HT-29 (cell line): ENCODE results near the gene CRELD1. TPM values are rescaled to one million over a fixed set of nuclear protein-coding genes. Genes with fewer than 3 reads are reported as not detected.
"Not testable (repeated sequence)": the region's sequence is repeated elsewhere in the genome, so short reads cannot be mapped to it uniquely, and the experiment has no call there.

ENCODE experiments used
- DNase-seq: peaks from one replicate; pipeline ENCODE4 v3.0.0-alpha.2; 2015; ENCODE audit warnings: low spot score
- total RNA-seq: library from RNA; depleted of rRNA; stranded (reverse); fragments of >200 nt; shearing (Covaris generic); gene quantifications from 2 replicates; pipeline ENCODE4 v1.2.3, GENCODE V29; 2014; rRNA removed

CRELD1 gene, protein sequence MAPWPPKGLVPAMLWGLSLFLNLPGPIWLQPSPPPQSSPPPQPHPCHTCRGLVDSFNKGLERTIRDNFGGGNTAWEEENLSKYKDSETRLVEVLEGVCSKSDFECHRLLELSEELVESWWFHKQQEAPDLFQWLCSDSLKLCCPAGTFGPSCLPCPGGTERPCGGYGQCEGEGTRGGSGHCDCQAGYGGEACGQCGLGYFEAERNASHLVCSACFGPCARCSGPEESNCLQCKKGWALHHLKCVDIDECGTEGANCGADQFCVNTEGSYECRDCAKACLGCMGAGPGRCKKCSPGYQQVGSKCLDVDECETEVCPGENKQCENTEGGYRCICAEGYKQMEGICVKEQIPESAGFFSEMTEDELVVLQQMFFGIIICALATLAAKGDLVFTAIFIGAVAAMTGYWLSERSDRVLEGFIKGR
- total RNA-seq: 10.4 and 12.9 TPM in 2 replicates

GRCh38 chr3:9933561-9934234 is at the start of gene CRELD1:
Gene CRELD1 (plus strand): TSS chr3:9933834. CDS start chr3:9934439, 605 bp downstream.
- peak; percentile 93 for DNase-seq

- DNase-seq: peak; percentile 67
Observed at GRCh38 chr3:9884555-9885165, 49.0 kb upstream of the CRELD1 start.

GRCh38 chr3:9886328-9886727 is 47.3 kb upstream of the CRELD1 start:
- no peak for DNase-seq

- DNase-seq: no peak
Observed at GRCh38 chr3:9887480-9887879, 46.2 kb upstream of the CRELD1 start.

- no peak for DNase-seq
Observed at GRCh38 chr3:9888540-9888939, 45.1 kb upstream of the CRELD1 start.

DNA sequence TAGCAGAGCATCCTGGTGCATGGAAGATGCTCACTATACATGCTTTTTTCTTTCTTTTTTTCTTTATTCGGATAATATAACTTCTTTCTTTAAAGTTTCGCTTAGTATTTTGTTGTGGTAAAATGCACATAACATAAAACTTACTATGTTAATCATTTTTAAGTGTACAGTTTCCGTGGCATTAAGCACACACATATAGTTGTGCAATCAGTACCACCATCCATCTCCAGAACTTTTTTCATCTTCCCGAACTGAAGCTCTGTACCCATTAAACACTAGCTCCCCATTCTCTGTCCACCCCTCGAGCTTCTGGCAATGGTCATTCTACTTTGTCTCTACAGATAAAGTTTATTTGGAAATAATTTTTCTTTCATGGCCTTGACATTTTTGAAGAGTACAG is 44.2 kb upstream of the CRELD1 start:
- DNase-seq: no peak

DNA sequence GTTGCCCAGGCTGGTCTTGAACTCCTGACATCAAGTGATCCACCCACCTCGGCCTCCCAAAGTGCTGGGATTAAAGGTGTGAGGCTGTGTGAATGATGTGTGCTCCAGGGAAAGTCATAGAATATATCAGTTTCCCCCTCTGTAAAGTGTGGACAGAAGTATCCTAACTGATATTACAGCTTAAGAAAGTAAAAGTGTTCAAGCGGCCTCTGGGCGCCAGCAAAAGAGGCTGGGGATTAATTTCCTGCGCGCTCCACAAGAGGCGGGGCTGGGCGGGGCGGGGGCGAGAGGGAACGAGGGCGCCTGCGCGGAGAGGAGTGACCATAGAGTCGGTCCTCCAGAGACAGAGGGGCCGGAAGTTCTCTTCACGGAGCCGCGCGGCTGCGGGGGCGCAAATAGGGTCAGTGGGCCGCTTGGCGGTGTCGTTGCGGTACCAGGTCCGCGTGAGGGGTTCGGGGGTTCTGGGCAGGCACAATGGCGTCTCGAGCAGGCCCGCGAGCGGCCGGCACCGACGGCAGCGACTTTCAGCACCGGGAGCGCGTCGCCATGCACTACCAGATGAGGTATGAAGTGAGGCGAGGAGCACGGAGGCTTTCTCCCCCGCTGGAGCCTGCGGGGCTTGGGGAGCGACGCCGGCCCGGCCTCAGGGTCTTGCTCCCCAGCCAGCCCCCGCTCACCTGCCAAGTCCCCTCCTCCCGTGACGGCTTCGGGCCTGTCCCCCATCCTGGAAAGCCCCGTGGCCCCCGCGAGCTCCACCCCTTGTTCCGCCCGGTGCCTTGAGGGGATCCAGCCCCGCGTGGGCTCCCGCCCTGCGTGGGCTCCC is 43.2 kb upstream of the CRELD1 start, which contains the start of gene JAGN1:
Gene JAGN1 (plus strand): TSS at position 362 of the 823 bp plus-strand sequence. CDS start 113 bp downstream, at position 475.
- DNase-seq: peak; percentile 82

DNA sequence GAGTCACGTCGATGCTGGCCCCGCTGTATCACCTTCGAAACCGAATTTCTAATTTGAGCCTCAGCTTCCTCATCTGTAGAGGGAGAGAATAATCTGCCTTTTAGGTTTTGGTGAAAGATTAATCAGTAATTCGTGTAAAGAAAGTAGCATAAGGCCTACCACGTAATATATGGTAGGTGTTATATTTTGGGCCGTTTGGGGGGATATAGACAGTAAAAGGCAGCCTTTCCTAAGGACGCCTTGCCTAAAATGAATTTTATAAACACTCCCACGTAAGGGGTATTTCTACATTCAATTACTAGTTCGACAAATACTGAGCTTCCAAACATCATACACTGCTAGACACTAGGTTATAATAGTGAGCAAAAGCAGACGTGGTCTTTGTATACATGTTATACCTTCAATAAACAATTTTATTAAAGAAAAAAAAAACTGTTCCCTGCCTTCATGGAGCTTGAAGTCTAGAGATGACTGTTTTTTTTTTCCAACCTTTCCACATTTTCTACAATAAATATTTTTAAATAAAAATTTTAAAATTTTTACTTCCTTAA is 42.5 kb upstream of the CRELD1 start:
- DNase-seq: no peak

- no peak for DNase-seq
Observed at GRCh38 chr3:9893739-9894138, 39.9 kb upstream of the CRELD1 start.

GRCh38 chr3:9895715-9896114 is 37.9 kb upstream of the CRELD1 start:
- not testable (repeated sequence) for DNase-seq

GRCh38 chr3:9896755-9897407 is 36.8 kb upstream of the CRELD1 start:
- peak; percentile 24 for DNase-seq

- DNase-seq: peak; percentile 93
Observed at GRCh38 chr3:9897408-9898372, 35.9 kb upstream of the CRELD1 start.

DNA sequence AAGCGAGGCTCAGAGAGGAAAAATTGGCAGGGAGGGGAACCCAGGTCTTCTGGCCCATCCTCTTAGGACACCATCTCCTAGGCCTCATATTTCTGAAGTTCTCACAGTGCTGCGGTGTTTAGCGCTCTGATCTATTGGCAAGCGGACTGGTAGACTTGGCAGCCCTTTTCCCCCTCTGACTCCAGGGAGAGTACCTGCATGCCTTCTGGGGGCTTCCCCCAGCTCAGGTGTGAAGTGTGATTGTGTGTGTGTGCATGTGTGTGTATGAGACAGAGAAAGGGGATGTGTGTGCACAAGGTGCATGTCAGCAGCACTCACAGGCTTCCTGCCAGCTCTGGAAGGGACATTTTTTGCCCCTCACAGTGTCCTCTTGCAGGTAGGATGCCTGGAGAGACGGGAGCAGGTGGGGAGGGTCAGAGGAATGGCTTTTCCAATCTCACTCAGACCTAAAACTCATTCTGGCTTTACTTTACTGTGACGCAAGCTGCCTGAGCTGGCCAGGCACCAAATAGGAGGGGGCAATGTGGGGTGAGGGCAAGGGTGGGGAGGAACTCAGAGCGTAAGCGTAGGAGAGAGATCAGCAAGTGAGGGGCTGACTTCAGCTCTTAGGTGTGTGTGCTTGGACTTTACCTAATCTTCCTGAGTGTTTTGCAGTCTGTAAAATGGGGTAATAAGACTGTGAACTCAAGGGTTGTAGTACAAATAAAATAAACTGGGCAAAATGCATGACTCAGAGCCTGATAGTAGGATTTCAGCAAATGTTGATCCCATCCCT is 35.0 kb upstream of the CRELD1 start:
- peak; percentile 22 for DNase-seq

- DNase-seq: no peak
Observed at GRCh38 chr3:9899289-9899791, 34.3 kb upstream of the CRELD1 start.

DNA sequence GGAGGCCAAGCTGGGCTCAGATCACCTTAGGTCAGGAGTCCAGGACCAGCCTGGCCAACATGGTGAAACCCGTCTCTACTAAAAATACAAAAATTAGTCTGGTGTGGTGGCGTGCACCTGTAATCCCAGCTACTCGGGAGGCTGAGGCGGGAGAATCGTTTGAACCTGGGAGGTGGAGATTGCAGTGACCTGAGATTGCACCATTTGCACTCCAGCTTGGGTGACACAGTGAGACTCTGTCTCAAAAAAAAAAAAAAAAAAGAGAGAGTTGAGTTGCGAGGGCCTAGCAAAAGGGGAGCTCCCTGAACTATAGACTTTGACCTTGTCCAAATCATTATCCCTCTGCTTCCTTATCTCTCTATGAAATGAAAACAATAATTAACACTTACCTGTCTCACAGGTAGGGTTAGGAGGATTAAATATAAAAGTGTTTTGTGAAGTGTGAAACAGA is 32.6 kb upstream of the CRELD1 start:
- not testable (repeated sequence) for DNase-seq

- no peak for DNase-seq
Observed at GRCh38 chr3:9901967-9902366, 31.7 kb upstream of the CRELD1 start.

DNA sequence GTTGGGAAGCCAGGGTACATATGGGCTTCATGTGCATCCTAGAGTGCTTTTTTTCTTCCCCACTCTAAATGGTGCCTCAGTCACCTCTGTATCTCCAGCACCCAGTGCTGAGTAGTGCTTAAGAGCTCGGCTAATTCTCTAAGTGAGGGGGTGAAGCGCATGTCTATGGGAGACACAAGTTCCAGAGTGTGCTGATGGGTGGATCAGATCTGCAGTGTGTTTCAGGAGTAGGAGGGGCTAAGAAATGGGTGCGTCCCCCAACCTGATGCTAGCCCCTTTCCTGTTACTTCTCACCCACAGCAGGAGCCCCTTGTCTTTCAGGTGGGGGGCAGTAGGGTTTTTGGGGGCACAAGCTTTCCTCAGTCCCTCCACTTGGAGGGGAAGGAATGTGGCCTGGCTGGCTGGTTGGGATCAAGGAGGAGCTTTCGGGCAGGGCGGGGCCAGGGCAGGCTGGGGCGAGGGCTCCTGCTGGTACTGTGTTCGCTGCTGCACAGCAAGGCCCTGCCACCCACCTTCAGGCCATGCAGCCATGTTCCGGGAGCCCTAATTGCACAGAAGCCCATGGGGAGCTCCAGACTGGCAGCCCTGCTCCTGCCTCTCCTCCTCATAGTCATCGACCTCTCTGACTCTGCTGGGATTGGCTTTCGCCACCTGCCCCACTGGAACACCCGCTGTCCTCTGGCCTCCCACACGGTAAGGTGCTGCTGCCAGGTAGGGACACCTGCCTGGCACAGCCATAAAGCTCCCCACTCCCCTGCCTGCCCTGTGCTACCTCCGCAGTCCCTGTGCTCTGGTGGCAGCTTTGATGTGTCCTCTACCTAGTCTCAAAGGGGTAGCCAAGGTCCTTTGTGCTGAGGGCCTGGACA is 31.0 kb upstream of the CRELD1 start, which contains the start of gene IL17RE:
Gene IL17RE (plus strand): TSS at position 477 of the 866 bp plus-strand sequence. CDS start 85 bp downstream, at position 562.
- DNase-seq: peak; percentile 50
